Lower leg skin (tissue), 3 donors: ENCODE measurements around the gene USP20.

Experiments used
- POLR2A ChIP-seq, 2 donors: fragments of 450-650 bp; IDR thresholded peaks; one replicate each; pipeline ENCODE4 v1.6.1; 2016 to 2017; ENCODE audit warnings: antibody characterized with exemption in 2 of 2, mild to moderate bottlenecking in 1 of 2, moderate library complexity in 1 of 2
- TF ChIP-seq, protein P1 (sequence below), 3 donors: fragments of 450-650 bp; IDR thresholded peaks; one replicate each; pipeline ENCODE4 v1.5.1; 2016; ENCODE audit warnings: antibody characterized with exemption in 3 of 3, mild to moderate bottlenecking in 3 of 3, moderate library complexity in 2 of 3

DNA sequence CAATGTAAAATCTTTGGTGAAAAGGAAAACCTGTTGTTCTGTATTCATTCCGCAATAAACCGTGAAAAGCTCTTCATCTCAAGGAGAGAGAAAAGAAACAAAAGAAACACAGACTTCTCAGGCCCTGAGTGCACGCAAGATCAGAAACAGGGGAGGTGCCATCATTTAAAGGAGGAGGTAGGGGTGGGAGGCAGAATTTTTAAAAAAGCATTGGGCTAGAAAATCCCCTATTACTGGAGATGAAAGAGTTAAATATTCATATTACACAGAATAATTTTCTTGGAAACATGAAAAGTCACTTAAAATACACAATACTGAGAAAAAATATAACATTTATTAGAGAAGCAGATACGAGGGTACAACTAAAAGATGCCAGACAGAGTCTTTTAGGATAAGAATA lies 56.3 kb downstream of the USP20 start:
- TF ChIP-seq, protein P1, sequence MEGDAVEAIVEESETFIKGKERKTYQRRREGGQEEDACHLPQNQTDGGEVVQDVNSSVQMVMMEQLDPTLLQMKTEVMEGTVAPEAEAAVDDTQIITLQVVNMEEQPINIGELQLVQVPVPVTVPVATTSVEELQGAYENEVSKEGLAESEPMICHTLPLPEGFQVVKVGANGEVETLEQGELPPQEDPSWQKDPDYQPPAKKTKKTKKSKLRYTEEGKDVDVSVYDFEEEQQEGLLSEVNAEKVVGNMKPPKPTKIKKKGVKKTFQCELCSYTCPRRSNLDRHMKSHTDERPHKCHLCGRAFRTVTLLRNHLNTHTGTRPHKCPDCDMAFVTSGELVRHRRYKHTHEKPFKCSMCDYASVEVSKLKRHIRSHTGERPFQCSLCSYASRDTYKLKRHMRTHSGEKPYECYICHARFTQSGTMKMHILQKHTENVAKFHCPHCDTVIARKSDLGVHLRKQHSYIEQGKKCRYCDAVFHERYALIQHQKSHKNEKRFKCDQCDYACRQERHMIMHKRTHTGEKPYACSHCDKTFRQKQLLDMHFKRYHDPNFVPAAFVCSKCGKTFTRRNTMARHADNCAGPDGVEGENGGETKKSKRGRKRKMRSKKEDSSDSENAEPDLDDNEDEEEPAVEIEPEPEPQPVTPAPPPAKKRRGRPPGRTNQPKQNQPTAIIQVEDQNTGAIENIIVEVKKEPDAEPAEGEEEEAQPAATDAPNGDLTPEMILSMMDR (IDR thresholded peaks at IDR 0.05) = no peak
- no peak for TF ChIP-seq POLR2A (IDR thresholded peaks at IDR 0.05)
